ENCODE measurements around the gene KLHL33.

Gene KLHL33

DNA sequence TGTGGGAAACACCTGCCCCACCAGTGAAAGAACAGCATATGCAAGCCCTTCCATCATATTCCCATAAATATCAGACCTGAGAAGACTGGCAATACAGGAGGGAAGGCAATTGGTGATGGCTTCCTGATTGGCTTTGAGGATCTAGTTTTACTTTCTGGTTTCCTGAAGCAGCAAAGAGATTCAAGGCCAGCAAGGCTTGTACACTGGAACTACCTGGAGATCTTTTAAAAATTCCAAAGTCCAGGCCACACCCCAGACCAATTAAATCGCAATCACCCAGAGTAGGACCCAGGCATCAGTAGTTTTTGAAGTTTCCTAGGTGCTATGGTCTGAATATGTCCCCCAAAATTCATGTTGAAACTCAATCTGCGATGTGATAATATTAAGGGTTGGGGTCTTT is 19.7 kb downstream of the KLHL33 start:
- TF ChIP-seq, protein P1, sequence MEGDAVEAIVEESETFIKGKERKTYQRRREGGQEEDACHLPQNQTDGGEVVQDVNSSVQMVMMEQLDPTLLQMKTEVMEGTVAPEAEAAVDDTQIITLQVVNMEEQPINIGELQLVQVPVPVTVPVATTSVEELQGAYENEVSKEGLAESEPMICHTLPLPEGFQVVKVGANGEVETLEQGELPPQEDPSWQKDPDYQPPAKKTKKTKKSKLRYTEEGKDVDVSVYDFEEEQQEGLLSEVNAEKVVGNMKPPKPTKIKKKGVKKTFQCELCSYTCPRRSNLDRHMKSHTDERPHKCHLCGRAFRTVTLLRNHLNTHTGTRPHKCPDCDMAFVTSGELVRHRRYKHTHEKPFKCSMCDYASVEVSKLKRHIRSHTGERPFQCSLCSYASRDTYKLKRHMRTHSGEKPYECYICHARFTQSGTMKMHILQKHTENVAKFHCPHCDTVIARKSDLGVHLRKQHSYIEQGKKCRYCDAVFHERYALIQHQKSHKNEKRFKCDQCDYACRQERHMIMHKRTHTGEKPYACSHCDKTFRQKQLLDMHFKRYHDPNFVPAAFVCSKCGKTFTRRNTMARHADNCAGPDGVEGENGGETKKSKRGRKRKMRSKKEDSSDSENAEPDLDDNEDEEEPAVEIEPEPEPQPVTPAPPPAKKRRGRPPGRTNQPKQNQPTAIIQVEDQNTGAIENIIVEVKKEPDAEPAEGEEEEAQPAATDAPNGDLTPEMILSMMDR (IDR thresholded peaks at IDR 0.05; ENCODE audit: low read depth, low read length), result no peak
- no peak for DNase-seq (ENCODE audit: extremely low read depth, low read depth)

DNA sequence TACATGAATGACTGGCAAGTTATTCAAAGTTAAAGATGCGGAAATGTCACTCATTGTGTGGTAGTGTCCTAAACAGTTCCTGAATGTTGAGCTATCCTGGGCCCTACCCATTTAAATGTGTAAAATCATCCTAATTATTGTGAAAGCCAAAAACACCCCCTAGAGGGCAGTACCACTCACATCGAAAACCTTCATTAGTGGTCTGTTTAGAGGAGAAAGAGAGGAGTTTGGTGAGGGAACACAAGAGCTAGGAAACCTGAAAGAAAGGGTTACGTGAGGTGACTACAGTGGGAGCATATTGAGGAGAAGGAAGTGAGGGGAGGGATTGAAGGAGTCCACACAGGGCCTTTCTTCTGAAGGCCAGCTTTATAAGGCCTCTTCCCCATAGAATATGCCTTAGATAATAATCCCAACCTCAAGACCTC is 20.2 kb downstream of the KLHL33 start:
- TF ChIP-seq, protein P1 (IDR thresholded peaks at IDR 0.05; ENCODE audit: low read depth, low read length), result peak; percentile 65
- no peak for DNase-seq (ENCODE audit: extremely low read depth, low read depth)

- TF ChIP-seq, protein P1 (IDR thresholded peaks at IDR 0.05; ENCODE audit: low read depth, low read length), result no peak
- DNase-seq (ENCODE audit: extremely low read depth, low read depth), result no peak
Measured at GRCh38 chr14:20413744-20414082, 22.3 kb downstream of the KLHL33 start.

DNA sequence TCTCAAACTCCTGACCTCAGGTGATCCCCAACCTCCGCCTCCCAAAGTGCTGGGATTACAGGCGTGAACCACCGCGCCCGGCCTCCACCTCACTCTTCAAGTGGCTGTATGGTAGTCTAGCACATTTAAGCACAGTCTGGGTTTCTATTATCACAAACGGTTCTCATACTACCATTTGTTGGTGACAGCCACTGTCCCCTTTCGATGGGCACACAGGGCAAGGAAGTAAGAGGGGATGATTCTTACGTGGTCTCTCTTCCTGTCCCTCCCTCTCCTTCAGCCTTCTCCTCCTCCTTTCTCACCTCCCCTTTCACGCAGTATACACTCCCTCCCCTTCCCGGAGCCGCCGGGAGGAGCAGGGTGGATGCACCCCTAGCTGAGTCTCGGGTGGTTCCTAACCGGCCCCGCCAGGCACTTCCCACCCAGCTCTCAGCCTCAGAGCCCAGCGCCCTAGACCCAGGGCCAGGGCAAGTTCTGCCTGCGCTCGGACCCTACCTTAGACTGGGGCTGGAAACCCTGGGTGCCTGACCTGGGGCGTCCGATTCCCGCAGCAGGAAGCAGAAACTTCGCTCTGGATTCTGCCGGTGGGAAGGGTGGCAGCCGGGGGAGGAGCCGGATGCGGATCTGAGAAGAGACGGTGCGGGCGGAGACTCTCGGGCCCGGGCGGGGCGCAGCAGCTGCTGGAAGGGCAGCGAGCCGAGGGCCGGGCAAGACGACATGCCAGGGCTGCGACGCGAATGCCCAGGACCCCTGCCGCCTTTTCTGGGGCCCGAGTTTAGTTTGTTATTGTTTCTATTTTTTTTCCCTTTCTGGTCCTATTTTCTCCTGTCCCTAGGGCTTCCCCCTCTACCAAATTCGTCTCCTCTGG is 22.9 kb downstream of the KLHL33 start, which contains the start of gene TEP1:
TEP1 (minus strand) TSS at position 626 of the 868 bp plus-strand sequence. CDS start 5,062 bp downstream, outside the sequence.
- peak; percentile 47 for DNase-seq (ENCODE audit: extremely low read depth, low read depth)
- TF ChIP-seq, protein P1 (IDR thresholded peaks at IDR 0.05; ENCODE audit: low read depth, low read length), result no peak

GRCh38 chr14:20412411-20412810 is 23.6 kb downstream of the KLHL33 start:
- TF ChIP-seq, protein P1 (IDR thresholded peaks at IDR 0.05; ENCODE audit: low read depth, low read length), result no peak
- DNase-seq (ENCODE audit: extremely low read depth, low read depth), result no peak

DNA sequence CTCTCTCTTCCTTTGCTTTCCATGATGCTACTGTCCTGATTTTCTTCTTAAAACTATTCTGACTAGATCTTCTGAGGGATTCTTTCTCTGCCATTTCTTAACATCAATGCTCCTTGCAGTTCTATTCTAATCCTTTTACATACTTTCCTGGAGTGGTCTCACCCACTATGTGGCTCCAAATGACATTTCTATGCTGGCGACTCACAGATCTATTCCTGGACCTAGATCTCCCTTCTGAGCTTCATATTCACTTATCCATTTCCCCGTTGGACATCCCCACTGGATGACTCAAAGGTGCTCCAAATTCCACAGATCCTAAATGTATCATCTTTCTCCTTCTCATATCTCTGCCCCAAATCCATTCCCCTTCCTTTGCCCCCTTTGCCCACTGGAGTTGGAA is 26.7 kb downstream of the KLHL33 start:
- TF ChIP-seq, protein P1 (IDR thresholded peaks at IDR 0.05; ENCODE audit: low read depth, low read length), result no peak
- DNase-seq (ENCODE audit: extremely low read depth, low read depth), result no peak

- DNase-seq (ENCODE audit: extremely low read depth, low read depth), result no peak
- TF ChIP-seq, protein P1 (IDR thresholded peaks at IDR 0.05; ENCODE audit: low read depth, low read length), result no peak
Measured at GRCh38 chr14:20403521-20403920, 32.4 kb downstream of the KLHL33 start.
